Measurements from ENCODE around the gene DNALI1. TPM values are rescaled to one million over a fixed set of nuclear protein-coding genes. Genes with fewer than 3 reads are reported as not detected.

The DNALI1 gene
- 12.2 TPM for total RNA-seq (ENCODE audit: unreplicated experiment)
- long read RNA-seq, transcript DNALI1-201 (6 exons, 2,649 nt) = major isoform, 5 of 5 reads
- long read RNA-seq, partial matches to known transcripts = 0 of 5 reads
- long read RNA-seq, other reads (novel, unspliced or antisense) = 0 of 5 reads

- Mint-ChIP-seq H3K27ac (ENCODE audit: unreplicated experiment) (peak within 1 kb of the TSS; percentile 85), H3K9me3 (ENCODE audit: unreplicated experiment) (peaks cover 12% of the 10 kb centered on the region), H3K36me3 (ENCODE audit: unreplicated experiment) (no peaks in the 10 kb centered on the region), H3K4me3 (ENCODE audit: unreplicated experiment) (peak within 1 kb of the TSS; percentile 88), H3K27me3 (ENCODE audit: unreplicated experiment) (peaks cover 4% of the 10 kb centered on the region), H3K4me1 (ENCODE audit: low read depth, unreplicated experiment) (peaks cover 25% of the 10 kb centered on the region)
- no peak for TF ChIP-seq CTCF (IDR thresholded peaks at IDR 0.05; ENCODE audit: partially characterized antibody, unreplicated experiment)
- peak; percentile 93 for DNase-seq
Observed at GRCh38 chr1:37556712-37557196, at the start of gene DNALI1. TSS of gene DNALI1 (plus strand) at chr1:37556940. CDS start at chr1:37556995, 55 bp downstream.

- no peak for TF ChIP-seq CTCF (IDR thresholded peaks at IDR 0.05; ENCODE audit: partially characterized antibody, unreplicated experiment)
- H3K36me3 Mint-ChIP-seq (ENCODE audit: unreplicated experiment) = no peaks in the 10 kb centered on the region
- no peak for DNase-seq
- peaks cover 3% of the 10 kb centered on the region for H3K4me1 Mint-ChIP-seq (ENCODE audit: low read depth, unreplicated experiment)
- no peak overlapping the region for H3K27ac Mint-ChIP-seq (ENCODE audit: unreplicated experiment)
- peaks cover 2% of the 10 kb centered on the region for H3K9me3 Mint-ChIP-seq (ENCODE audit: unreplicated experiment)
- H3K4me3 Mint-ChIP-seq (ENCODE audit: unreplicated experiment) = no peak overlapping the region
- H3K27me3 Mint-ChIP-seq (ENCODE audit: unreplicated experiment) = no peaks in the 10 kb centered on the region
Observed at GRCh38 chr1:37509181-37509580, 47.6 kb upstream of the DNALI1 start.

GRCh38 chr1:37513795-37514349 is 42.9 kb upstream of the DNALI1 start:
- peak overlapping the region; percentile 81 for H3K4me3 Mint-ChIP-seq (ENCODE audit: unreplicated experiment)
- H3K27ac Mint-ChIP-seq (ENCODE audit: unreplicated experiment) = peak overlapping the region; percentile 75
- peaks cover 2% of the 10 kb centered on the region for H3K9me3 Mint-ChIP-seq (ENCODE audit: unreplicated experiment)
- no peaks in the 10 kb centered on the region for H3K36me3 Mint-ChIP-seq (ENCODE audit: unreplicated experiment)
- TF ChIP-seq CTCF (IDR thresholded peaks at IDR 0.05; ENCODE audit: partially characterized antibody, unreplicated experiment) = no peak
- peak; percentile 42 for DNase-seq
- peaks cover 12% of the 10 kb centered on the region for H3K4me1 Mint-ChIP-seq (ENCODE audit: low read depth, unreplicated experiment)
- no peaks in the 10 kb centered on the region for H3K27me3 Mint-ChIP-seq (ENCODE audit: unreplicated experiment)

GRCh38 chr1:37514350-37515184 is 42.2 kb upstream of the DNALI1 start, which contains the start of gene MEAF6:
TSS of gene MEAF6 (minus strand) at chr1:37514766. CDS start at chr1:37514746, 20 bp downstream.
- peaks cover 12% of the 10 kb centered on the region for H3K4me1 Mint-ChIP-seq (ENCODE audit: low read depth, unreplicated experiment)
- H3K36me3 Mint-ChIP-seq (ENCODE audit: unreplicated experiment) = no peaks in the 10 kb centered on the region
- peak; percentile 95 for TF ChIP-seq CTCF (IDR thresholded peaks at IDR 0.05; ENCODE audit: partially characterized antibody, unreplicated experiment)
- H3K4me3 Mint-ChIP-seq (ENCODE audit: unreplicated experiment) = peak within 1 kb of the TSS; percentile 94
- H3K27me3 Mint-ChIP-seq (ENCODE audit: unreplicated experiment) = peaks cover 2% of the 10 kb centered on the region
- peak within 1 kb of the TSS; percentile 97 for H3K27ac Mint-ChIP-seq (ENCODE audit: unreplicated experiment)
- peak; percentile 87 for DNase-seq
- peaks cover 2% of the 10 kb centered on the region for H3K9me3 Mint-ChIP-seq (ENCODE audit: unreplicated experiment)

Measured in glutamatergic neuron (in vitro differentiated cells).